H9 (cell line): ENCODE measurements around the gene SLC4A9. TPM values are rescaled to one million over a fixed set of nuclear protein-coding genes. Genes with fewer than 3 reads are reported as not detected.
"Not testable (repeated sequence)": the region's sequence is repeated elsewhere in the genome, so short reads cannot be mapped to it uniquely, and the experiment has no call there.

Experiments
- DNase-seq: peaks from one replicate; pipeline ENCODE4 v3.0.0-alpha.2; 2017
- H2AFZ ChIP-seq: one replicate; pipeline ENCODE4 v1.6.1; 2013; ENCODE audit warnings: mild to moderate bottlenecking, low read length, control low read depth, moderate library complexity
- H2AK5ac ChIP-seq: 2 replicates; pipeline ENCODE4 v1.6.1; 2013; ENCODE audit warnings: low read length, control low read depth, mixed read lengths; ENCODE audit not compliant: insufficient read length
- H2BK120ac ChIP-seq: one replicate; pipeline ENCODE4 v1.6.1; 2013; ENCODE audit warnings: low read depth, mild to moderate bottlenecking, low read length, control low read depth, inconsistent platforms; ENCODE audit not compliant: poor library complexity, severe bottlenecking
- H2BK12ac ChIP-seq: 2 replicates; pipeline ENCODE4 v1.6.1; 2013; ENCODE audit warnings: low read length, control low read depth, mixed read lengths, low read depth; ENCODE audit not compliant: insufficient read length
- H2BK15ac ChIP-seq: 2 replicates; pipeline ENCODE4 v1.6.1; 2013; ENCODE audit warnings: low read depth, low read length, control low read depth
- H2BK20ac ChIP-seq: one replicate; pipeline ENCODE4 v1.6.1; 2013; ENCODE audit warnings: low read depth, mild to moderate bottlenecking, low read length, control low read depth, inconsistent platforms; ENCODE audit not compliant: poor library complexity, severe bottlenecking
- H2BK5ac ChIP-seq: 2 replicates; pipeline ENCODE4 v1.6.1; 2013; ENCODE audit warnings: low read length, control low read depth, mixed read lengths; ENCODE audit not compliant: insufficient read length
- H3K14ac ChIP-seq: 2 replicates; pipeline ENCODE4 v1.6.1; 2013; ENCODE audit warnings: low read length, control low read depth; ENCODE audit not compliant: insufficient read depth
- H3K18ac ChIP-seq: 2 replicates; pipeline ENCODE4 v1.6.1; 2013; ENCODE audit warnings: low read depth, mild to moderate bottlenecking, mixed read lengths, low read length, control low read depth; ENCODE audit not compliant: insufficient read length
- H3K23ac ChIP-seq: 2 replicates; pipeline ENCODE4 v1.6.1; 2013; ENCODE audit warnings: low read length, control low read depth, mixed read lengths, low read depth; ENCODE audit not compliant: insufficient read length
- H3K23me2 ChIP-seq: 2 replicates; pipeline ENCODE4 v1.6.1; 2013; ENCODE audit warnings: low read depth, mild to moderate bottlenecking, mixed read lengths, low read length, control low read depth; ENCODE audit not compliant: insufficient read length, poor library complexity, severe bottlenecking
- H3K27ac ChIP-seq: 2 replicates; pipeline ENCODE4 v1.5.1; 2013; ENCODE audit warnings: low read length, control low read depth, mixed read lengths, low read depth; ENCODE audit not compliant: insufficient read length
- H3K27me3 ChIP-seq: 2 replicates; pipeline ENCODE4 v1.6.1; 2013; ENCODE audit warnings: low read length, control low read depth, inconsistent platforms; ENCODE audit not compliant: insufficient read depth
- H3K4ac ChIP-seq: 2 replicates; pipeline ENCODE4 v1.6.1; 2013; ENCODE audit warnings: low read depth, mild to moderate bottlenecking, control low read depth, inconsistent platforms, low read length, moderate library complexity
- H3K4me1 ChIP-seq: 2 replicates; pipeline ENCODE4 v1.6.1; 2013; ENCODE audit warnings: low read length, control low read depth, inconsistent platforms; ENCODE audit not compliant: insufficient read depth
- H3K4me2 ChIP-seq: 2 replicates; pipeline ENCODE4 v1.6.1; 2013; ENCODE audit warnings: low read length, control low read depth, mixed read lengths; ENCODE audit not compliant: insufficient read length, insufficient read depth
- H3K56ac ChIP-seq: 2 replicates; pipeline ENCODE4 v1.6.1; 2013; ENCODE audit warnings: low read depth, mild to moderate bottlenecking, mixed read lengths, low read length, control low read depth; ENCODE audit not compliant: insufficient read length
- H3K79me1 ChIP-seq: 2 replicates; pipeline ENCODE4 v1.6.1; 2013; ENCODE audit warnings: low read depth, mild to moderate bottlenecking, moderate library complexity, low read length, control low read depth, inconsistent platforms; ENCODE audit not compliant: insufficient read depth, poor library complexity, severe bottlenecking
- H3K79me2 ChIP-seq: 2 replicates; pipeline ENCODE4 v1.6.1; 2013; ENCODE audit warnings: low read length, control low read depth, inconsistent platforms; ENCODE audit not compliant: insufficient read depth
- H3K9ac ChIP-seq: 2 replicates; pipeline ENCODE4 v1.6.1; 2013; ENCODE audit warnings: low read length, control low read depth, mixed read lengths; ENCODE audit not compliant: insufficient read length; ENCODE audit errors: extremely low read depth
- H3K9me3 ChIP-seq: one replicate; pipeline ENCODE4 v1.6.1; 2013; ENCODE audit warnings: low read depth, low read length, inconsistent platforms; ENCODE audit not compliant: control insufficient read depth
- H3T11ph ChIP-seq: one replicate; pipeline ENCODE4 v1.6.1; 2013; ENCODE audit warnings: mild to moderate bottlenecking, low read length, control low read depth, inconsistent platforms
- H4K20me1 ChIP-seq: one replicate; pipeline ENCODE4 v1.6.1; 2013; ENCODE audit not compliant: control insufficient read depth, insufficient read length, insufficient read depth
- H4K5ac ChIP-seq: 2 replicates; pipeline ENCODE4 v1.6.1; 2013; ENCODE audit warnings: low read depth, mild to moderate bottlenecking, mixed read lengths, low read length, control low read depth; ENCODE audit not compliant: insufficient read length
- H4K8ac ChIP-seq: replicated peaks from 2 replicates; pipeline ENCODE4 v1.6.1; 2013; ENCODE audit warnings: low read length, control low read depth, mixed read lengths, low read depth; ENCODE audit not compliant: insufficient read length
- H4K91ac ChIP-seq: 2 replicates; pipeline ENCODE4 v1.6.1; 2013; ENCODE audit warnings: low read depth, mild to moderate bottlenecking, moderate library complexity, mixed read lengths, low read length, control low read depth; ENCODE audit not compliant: insufficient read length
- H3K27ac Mint-ChIP-seq, 3 experiments: 2 replicates in 2 of 3; 3 replicates in 1 of 3; pipeline ENCODE4 v1.8.0; 2020 to 2021; ENCODE audit warnings: mixed read lengths in 3 of 3, mild to moderate bottlenecking in 1 of 3, moderate library complexity in 1 of 3
- H3K27me3 Mint-ChIP-seq: 2 replicates; pipeline ENCODE4 v1.8.0; 2021; ENCODE audit warnings: low read depth, mild to moderate bottlenecking, moderate library complexity, mixed read lengths
- H3K36me3 Mint-ChIP-seq, 3 experiments: 2 replicates in 2 of 3; 3 replicates in 1 of 3; pipeline ENCODE4 v1.8.0; 2020 to 2021; ENCODE audit warnings: low read depth in 3 of 3, mixed read lengths in 3 of 3; ENCODE audit not compliant: insufficient read depth in 1 of 3
- H3K4me1 Mint-ChIP-seq, 2 experiments: 2 replicates each; pipeline ENCODE4 v1.8.0; 2020; ENCODE audit warnings: mixed read lengths in 2 of 2
- H3K4me3 Mint-ChIP-seq, 2 experiments: 2 replicates in 1 of 2; 3 replicates in 1 of 2; pipeline ENCODE4 v1.8.0; 2020 to 2021; ENCODE audit warnings: mild to moderate bottlenecking in 2 of 2, mixed read lengths in 2 of 2, moderate library complexity in 1 of 2
- H3K9me3 Mint-ChIP-seq, 2 experiments: 2 replicates in 1 of 2; 3 replicates in 1 of 2; pipeline ENCODE4 v1.8.0; 2020; ENCODE audit warnings: mild to moderate bottlenecking in 2 of 2, mixed read lengths in 2 of 2, moderate library complexity in 1 of 2
- WGBS: extraction: QIAGEN DNeasy Blood & Tissue Kit; methylation state at CpG from one replicate; pipeline ENCODE4 v1.1.7; 2013; ENCODE audit warnings: missing lambda C conversion rate, low lambda C conversion rate, mixed read lengths; ENCODE audit not compliant: insufficient read length; ENCODE audit errors: extremely low coverage; 5-methylcytosine and 5-hydroxymethylcytosine counted together
- total RNA-seq: library from RNA; stranded (reverse); gene quantifications from 2 replicates; pipeline ENCODE4 v1.2.1, GENCODE V29; 2021
- TF ChIP-seq, protein P1 (sequence below): fragments of 200-600 bp; sonication (generic); conservative IDR thresholded peaks from 3 replicates; pipeline ENCODE4 v1.8.0; 2021; ENCODE audit warnings: antibody characterized with exemption, mild to moderate bottlenecking

The SLC4A9 gene
- total RNA-seq, 1 experiment from 2014 or later = 0.07 TPM

DNA sequence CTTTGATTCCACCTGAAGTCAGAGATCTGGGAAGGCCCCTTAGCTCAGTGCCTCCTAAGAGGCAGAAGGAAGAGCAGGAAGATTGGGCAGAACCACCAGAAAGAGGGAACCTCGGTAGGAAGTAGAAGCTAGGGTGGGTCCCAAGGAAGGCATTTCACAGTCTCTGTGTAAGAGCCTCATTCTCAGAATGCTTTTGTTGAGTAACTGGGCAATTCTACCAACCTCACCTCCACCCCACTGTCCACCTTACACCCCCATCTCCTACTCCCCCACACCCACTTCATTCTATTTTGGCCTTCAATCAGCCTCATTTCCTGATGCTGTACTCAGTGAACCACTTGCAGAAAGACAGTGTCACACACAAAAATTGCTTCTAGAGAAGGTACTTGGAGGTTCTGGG, 17.1 kb upstream of the SLC4A9 start:
- Mint-ChIP-seq H3K36me3 (peaks cover 0 to 4% (median 0%) of the 10 kb centered on the region in 3 experiments; a peak in 2 of 7 replicates), H3K27me3 (peaks cover 19% of the 10 kb centered on the region), H3K4me1 (peaks cover 19 to 23% of the 10 kb centered on the region in 2 experiments), H3K27ac (peak overlapping the region in 1 of 3 experiments; percentile 60; a peak in 1 of 7 replicates), H3K4me3 (no peak overlapping the region), H3K9me3 (no peaks in the 10 kb centered on the region)
- H3K23me2 ChIP-seq = peaks cover 11% of the 10 kb centered on the region
- no peaks in the 10 kb centered on the region for H3K79me2 ChIP-seq
- no peak overlapping the region for H4K8ac ChIP-seq
- H4K20me1 ChIP-seq = no peaks in the 10 kb centered on the region
- H3K4ac ChIP-seq = no peak overlapping the region
- H3K4me2 ChIP-seq = no peak overlapping the region
- no peak overlapping the region for H2BK5ac ChIP-seq
- no peak overlapping the region for H3K18ac ChIP-seq
- no peak overlapping the region for H3K23ac ChIP-seq
- H4K5ac ChIP-seq = no peak overlapping the region
- H2BK120ac ChIP-seq = no peak overlapping the region
- no peaks in the 10 kb centered on the region for H3K79me1 ChIP-seq
- no peak overlapping the region for H2AK5ac ChIP-seq
- no peak overlapping the region for H3T11ph ChIP-seq
- H2BK15ac ChIP-seq = no peak overlapping the region
- no peak for DNase-seq
- H3K56ac ChIP-seq = no peak overlapping the region
- H2AFZ ChIP-seq = no peak overlapping the region
- H2BK12ac ChIP-seq = no peak overlapping the region
- no peak overlapping the region for H4K91ac ChIP-seq
- no CpG with 5 or more reads among the region's 1 CpG for WGBS
- no peak overlapping the region for H2BK20ac ChIP-seq
- TF ChIP-seq, protein P1, sequence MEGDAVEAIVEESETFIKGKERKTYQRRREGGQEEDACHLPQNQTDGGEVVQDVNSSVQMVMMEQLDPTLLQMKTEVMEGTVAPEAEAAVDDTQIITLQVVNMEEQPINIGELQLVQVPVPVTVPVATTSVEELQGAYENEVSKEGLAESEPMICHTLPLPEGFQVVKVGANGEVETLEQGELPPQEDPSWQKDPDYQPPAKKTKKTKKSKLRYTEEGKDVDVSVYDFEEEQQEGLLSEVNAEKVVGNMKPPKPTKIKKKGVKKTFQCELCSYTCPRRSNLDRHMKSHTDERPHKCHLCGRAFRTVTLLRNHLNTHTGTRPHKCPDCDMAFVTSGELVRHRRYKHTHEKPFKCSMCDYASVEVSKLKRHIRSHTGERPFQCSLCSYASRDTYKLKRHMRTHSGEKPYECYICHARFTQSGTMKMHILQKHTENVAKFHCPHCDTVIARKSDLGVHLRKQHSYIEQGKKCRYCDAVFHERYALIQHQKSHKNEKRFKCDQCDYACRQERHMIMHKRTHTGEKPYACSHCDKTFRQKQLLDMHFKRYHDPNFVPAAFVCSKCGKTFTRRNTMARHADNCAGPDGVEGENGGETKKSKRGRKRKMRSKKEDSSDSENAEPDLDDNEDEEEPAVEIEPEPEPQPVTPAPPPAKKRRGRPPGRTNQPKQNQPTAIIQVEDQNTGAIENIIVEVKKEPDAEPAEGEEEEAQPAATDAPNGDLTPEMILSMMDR = no peak
- H3K9me3 ChIP-seq = no peaks in the 10 kb centered on the region
- H3K27ac ChIP-seq = no peak overlapping the region
- H3K14ac ChIP-seq = no peak overlapping the region
- no peak overlapping the region for H3K9ac ChIP-seq
- H3K4me1 ChIP-seq = no peaks in the 10 kb centered on the region; the same call in 1 of the 2 replicates
- peaks cover 3% of the 10 kb centered on the region; the same call in 1 of the 2 replicates for H3K27me3 ChIP-seq

DNA sequence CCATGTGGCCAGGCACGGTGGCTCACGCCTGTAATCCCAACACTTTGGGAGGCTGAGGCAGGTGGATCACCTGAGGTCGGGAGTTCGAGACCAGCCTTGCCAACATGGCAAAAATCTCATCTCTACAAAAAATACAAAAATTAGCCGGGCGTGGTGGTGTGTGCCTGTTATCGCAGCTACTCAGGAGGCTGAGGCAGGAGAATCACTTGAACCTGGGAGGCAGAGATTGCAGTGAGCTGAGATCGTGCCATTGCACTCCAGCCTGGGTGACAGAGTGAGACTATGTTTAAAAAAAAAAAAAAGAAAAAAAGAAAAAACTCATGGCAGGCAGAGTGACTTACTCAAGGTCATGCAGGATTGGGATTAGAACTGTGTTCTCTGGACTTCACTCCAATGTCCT, 16.1 kb upstream of the SLC4A9 start:
- H3K14ac ChIP-seq, H2AK5ac ChIP-seq, H2BK120ac ChIP-seq, H3K79me1 ChIP-seq, H3K23ac ChIP-seq, H4K91ac ChIP-seq, H2AFZ ChIP-seq, H2BK12ac ChIP-seq, H3K27ac ChIP-seq, H3K9me3 Mint-ChIP-seq, H2BK15ac ChIP-seq, DNase-seq, H3K27ac Mint-ChIP-seq, H3K4me1 ChIP-seq, H3K27me3 ChIP-seq, H3K79me2 ChIP-seq, H3K18ac ChIP-seq, H4K8ac ChIP-seq, H3K4ac ChIP-seq, H4K20me1 ChIP-seq, H3T11ph ChIP-seq, H3K4me2 ChIP-seq, H3K9ac ChIP-seq, H3K4me3 Mint-ChIP-seq, H4K5ac ChIP-seq, H3K9me3 ChIP-seq, H2BK5ac ChIP-seq, H3K36me3 Mint-ChIP-seq, H3K56ac ChIP-seq, H2BK20ac ChIP-seq: not testable (repeated sequence)
- Mint-ChIP-seq H3K4me1 (peaks cover 19 to 21% of the 10 kb centered on the region in 2 experiments), H3K27me3 (peaks cover 22% of the 10 kb centered on the region)
- WGBS = no CpG with 5 or more reads among the region's 8 CpGs
- peaks cover 11% of the 10 kb centered on the region for H3K23me2 ChIP-seq
